MM.1S (cell line): ENCODE measurements around the gene ATP8B4.

Source experiments
- CTCF ChIP-seq: fragments of 300-600 bp; sonication (generic); IDR thresholded peaks from 2 replicates; pipeline ENCODE4 v1.5.1; 2016; ENCODE audit warnings: antibody characterized with exemption, low read length, mixed read lengths
- EZH2phosphoT487 ChIP-seq: fragments of 300-600 bp; sonication (generic); IDR thresholded peaks from 2 replicates; pipeline ENCODE4 v1.6.1; 2018; ENCODE audit warnings: antibody characterized with exemption, low read length

DNA sequence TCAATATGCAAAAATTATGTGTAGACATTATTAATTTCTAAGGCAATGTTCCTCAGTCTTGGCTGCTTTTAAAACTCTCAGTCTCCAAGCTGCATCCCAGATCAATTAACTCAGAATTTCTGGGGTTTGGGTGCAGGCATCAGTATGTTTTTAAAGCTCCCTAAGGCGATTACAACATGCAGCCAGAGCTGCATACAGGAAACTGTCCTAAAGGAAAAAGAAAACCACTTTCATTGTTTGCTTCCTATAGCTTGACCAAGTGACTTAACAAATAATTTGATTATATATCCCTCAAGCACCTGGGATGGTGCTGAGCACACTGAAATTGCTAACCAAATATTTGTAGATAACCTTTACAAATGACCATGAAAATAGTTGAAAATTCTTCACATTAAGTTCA, 303.5 kb downstream of the ATP8B4 start:
- no peak for TF ChIP-seq CTCF
- no peak for TF ChIP-seq EZH2phosphoT487
